H1 (cell line): ENCODE data around the gene CIITA.

ENCODE experiments used
- EZH2 ChIP-seq: fragments of 200-600 bp; sonication (generic); IDR thresholded peaks from 2 replicates; pipeline ENCODE4 v1.7.1; 2012; ENCODE audit warnings: low read depth, mild to moderate bottlenecking, moderate library complexity, low read length, inconsistent platforms; ENCODE audit not compliant: severe bottlenecking
- GTF2F1 ChIP-seq: IDR thresholded peaks from 2 replicates; pipeline ENCODE4 v1.6.1; 2012; ENCODE audit warnings: low read depth, low read length, improper control_type of control experiment, borderline replicate concordance
- NRF1 ChIP-seq: IDR thresholded peaks from 2 replicates; pipeline ENCODE4 v1.6.1; 2011; ENCODE audit warnings: mild to moderate bottlenecking, low read depth, low read length, improper control_type of control experiment
- POLR2AphosphoS5 ChIP-seq: IDR thresholded peaks from 2 replicates; pipeline ENCODE4 v1.6.1; 2011; ENCODE audit warnings: low read depth, low read length
- RFX5 ChIP-seq: IDR thresholded peaks from 2 replicates; pipeline ENCODE4 v1.6.1; 2011; ENCODE audit warnings: low read depth, low read length, improper control_type of control experiment, borderline replicate concordance
- ZNF274 ChIP-seq: IDR thresholded peaks from 2 replicates; pipeline ENCODE4 v1.7.0; 2012; ENCODE audit warnings: low read length, borderline replicate concordance; ENCODE audit errors: extremely low read depth
- TF ChIP-seq, protein P1 (sequence below), 3 experiments: IDR thresholded peaks; 1 replicate in 2 of 3; 2 replicates in 1 of 3; pipeline versions ENCODE4 v1.5.1 to v1.6.1; 2011; ENCODE audit warnings: low read length in 3 of 3, mild to moderate bottlenecking in 3 of 3, inconsistent platforms in 2 of 3, low read depth in 1 of 3, moderate library complexity in 1 of 3; ENCODE audit not compliant: insufficient read depth in 1 of 3; ENCODE audit errors: control extremely low read depth in 1 of 3
- TF ChIP-seq, protein P2 (sequence below): IDR thresholded peaks from 2 replicates; pipeline ENCODE4 v1.6.1; 2012; ENCODE audit warnings: inconsistent platforms

DNA sequence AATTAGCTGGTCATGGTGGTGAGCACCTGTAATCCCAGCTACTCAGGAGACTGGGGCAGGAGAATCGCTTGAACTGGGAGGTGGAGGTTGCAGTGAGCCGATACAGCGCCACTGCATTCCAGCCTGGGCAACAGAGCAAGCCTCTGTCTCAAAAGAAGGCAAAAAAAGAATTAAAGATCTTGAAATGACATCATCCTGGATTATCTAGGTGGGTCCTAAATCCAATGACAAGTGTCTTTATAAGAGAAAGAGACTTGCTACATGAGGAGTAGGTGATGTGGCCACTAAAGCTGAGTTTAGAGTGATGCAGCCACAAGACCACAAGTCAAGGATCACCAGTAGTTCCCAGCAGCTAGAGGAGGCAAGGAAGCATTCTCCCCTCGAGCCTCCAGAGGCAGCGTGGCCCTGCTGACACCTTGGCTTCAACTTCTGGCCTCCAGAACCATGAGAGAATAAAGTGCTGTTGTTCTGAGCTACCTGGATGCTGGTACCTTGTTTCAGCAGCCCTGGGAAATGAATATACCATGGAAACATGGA is 15.8 kb downstream of the CIITA start:
- TF ChIP-seq, protein P1, sequence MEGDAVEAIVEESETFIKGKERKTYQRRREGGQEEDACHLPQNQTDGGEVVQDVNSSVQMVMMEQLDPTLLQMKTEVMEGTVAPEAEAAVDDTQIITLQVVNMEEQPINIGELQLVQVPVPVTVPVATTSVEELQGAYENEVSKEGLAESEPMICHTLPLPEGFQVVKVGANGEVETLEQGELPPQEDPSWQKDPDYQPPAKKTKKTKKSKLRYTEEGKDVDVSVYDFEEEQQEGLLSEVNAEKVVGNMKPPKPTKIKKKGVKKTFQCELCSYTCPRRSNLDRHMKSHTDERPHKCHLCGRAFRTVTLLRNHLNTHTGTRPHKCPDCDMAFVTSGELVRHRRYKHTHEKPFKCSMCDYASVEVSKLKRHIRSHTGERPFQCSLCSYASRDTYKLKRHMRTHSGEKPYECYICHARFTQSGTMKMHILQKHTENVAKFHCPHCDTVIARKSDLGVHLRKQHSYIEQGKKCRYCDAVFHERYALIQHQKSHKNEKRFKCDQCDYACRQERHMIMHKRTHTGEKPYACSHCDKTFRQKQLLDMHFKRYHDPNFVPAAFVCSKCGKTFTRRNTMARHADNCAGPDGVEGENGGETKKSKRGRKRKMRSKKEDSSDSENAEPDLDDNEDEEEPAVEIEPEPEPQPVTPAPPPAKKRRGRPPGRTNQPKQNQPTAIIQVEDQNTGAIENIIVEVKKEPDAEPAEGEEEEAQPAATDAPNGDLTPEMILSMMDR (IDR thresholded peaks at IDR 0.05; ENCODE audit: control extremely low read depth in 1 of 3, insufficient read depth in 1 of 3, low read depth in 1 of 3, low read length in 3 of 3): peak in 2 of 3 experiments; percentile 37 to 38; a peak in 2 of 4 replicates
- TF ChIP-seq RFX5 (no peak), ZNF274 (no peak), NRF1 (no peak), GTF2F1 (no peak), EZH2 (no peak), POLR2AphosphoS5 (no peak)
- TF ChIP-seq, protein P2, sequence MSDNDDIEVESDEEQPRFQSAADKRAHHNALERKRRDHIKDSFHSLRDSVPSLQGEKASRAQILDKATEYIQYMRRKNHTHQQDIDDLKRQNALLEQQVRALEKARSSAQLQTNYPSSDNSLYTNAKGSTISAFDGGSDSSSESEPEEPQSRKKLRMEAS: no peak
